C4-2B (cell line): ENCODE measurements around the gene SPRR2F.

ENCODE experiments used
- CTCF ChIP-seq: fragments of 450-650 bp; conservative IDR thresholded peaks from 2 replicates; pipeline ENCODE4 v1.5.1; 2017; ENCODE audit warnings: mild to moderate bottlenecking
- ZFX ChIP-seq: fragments of 450-650 bp; IDR thresholded peaks from 2 replicates; pipeline ENCODE4 v1.6.1; 2017

DNA sequence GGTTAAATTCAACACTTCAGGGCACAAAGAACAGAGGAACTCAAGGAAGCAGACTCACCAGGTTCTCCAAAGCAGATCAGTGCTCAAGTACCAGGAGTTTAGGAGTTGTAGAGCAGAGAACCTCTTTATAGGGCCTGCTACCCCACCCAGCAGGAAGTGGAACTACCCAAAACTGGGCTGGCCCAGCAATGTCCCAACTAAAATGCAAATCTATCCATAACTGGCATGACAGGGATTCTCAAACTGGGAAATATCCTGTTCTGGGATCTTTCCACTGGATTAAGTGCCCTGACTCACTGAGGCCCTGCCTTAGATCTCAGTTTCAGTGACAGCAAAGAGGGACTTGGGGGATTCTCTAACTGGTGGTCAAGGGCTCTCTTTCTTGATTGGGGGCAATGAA lies 18.9 kb downstream of the SPRR2F start, which contains the start of gene SPRR2E:
- TF ChIP-seq CTCF (no peak), ZFX (no peak)
